H1 (cell line): ENCODE data around the gene DLK1. TPM values are rescaled to one million over a fixed set of nuclear protein-coding genes. Genes with fewer than 3 reads are reported as not detected.

Experiments
- ATF2 ChIP-seq: IDR thresholded peaks from 2 replicates; pipeline ENCODE4 v1.6.1; 2012; ENCODE audit warnings: low read length, inconsistent platforms
- CBX8 ChIP-seq: fragments of 300-800, 300-1000 bp; sonication (generic); IDR thresholded peaks from 2 replicates; pipeline ENCODE4 v1.7.1; 2016; ENCODE audit warnings: low read depth, low read length, borderline replicate concordance
- CHD1 ChIP-seq: IDR thresholded peaks from 2 replicates; pipeline ENCODE4 v1.6.1; 2012; ENCODE audit warnings: low read depth, low read length, improper control_type of control experiment
- FOSL1 ChIP-seq: IDR thresholded peaks from 2 replicates; pipeline ENCODE4 v1.6.1; 2011; ENCODE audit warnings: mild to moderate bottlenecking, low read depth, low read length, moderate library complexity; ENCODE audit not compliant: insufficient read depth
- SP1 ChIP-seq: IDR thresholded peaks from 2 replicates; pipeline ENCODE4 v1.6.1; 2011; ENCODE audit warnings: low read depth, low read length
- polyA plus RNA-seq, 7 experiments: library from polyadenylated mRNA; depleted of rRNA in 3 of 7; stranded (reverse) in 5 of 7; unstranded in 2 of 7; fragments of >200 nt in 5 of 7; fragments of 200-250 nt in 2 of 7; gene quantifications; 1 replicate in 5 of 7; 2 replicates in 1 of 7; 4 replicates in 1 of 7; pipeline versions ENCODE4 v1.2.1 to v1.2.3, GENCODE V29; 2011 to 2013; ENCODE audit warnings: missing spikeins in 2 of 7, mixed read lengths in 2 of 7
- total RNA-seq: library from RNA; stranded (reverse); fragmentation: NEBNext Ultra II Directional; extraction: Animal tissue kit (Norgen Biotek cat#: 25700); gene quantifications from 2 replicates; pipeline ENCODE4 v1.2.1, GENCODE V29; 2021

The DLK1 gene
- total and polyA plus RNA-seq, 2 of the 8 experiments (the other 6 are each of a cell fraction or from before 2014, with no cell fraction given), result 1.3 to 2.4 TPM

- TF ChIP-seq CBX8, result no peak
- TF ChIP-seq SP1, result no peak
- no peak for TF ChIP-seq ATF2
- no peak for TF ChIP-seq FOSL1
- TF ChIP-seq CHD1, result no peak
- TF ChIP-seq, all 59 proteins: peak for 0
These were observed 19.8 kb upstream of the DLK1 start (continued) for GRCh38 chr14:100706860-100707259.
